CD14-positive monocyte (primary cell): ENCODE data around the gene CD276. TPM values are rescaled to one million over a fixed set of nuclear protein-coding genes. Genes with fewer than 3 reads are reported as not detected.

ENCODE experiments used
- DNase-seq, 3 donors: peaks; one replicate each; pipeline ENCODE4 v3.0.0-alpha.2; 2011 to 2022
- H2AFZ ChIP-seq: 2 replicates; pipeline ENCODE4 v1.6.0; 2012; ENCODE audit warnings: mild to moderate bottlenecking, low read depth, low read length, inconsistent platforms; ENCODE audit not compliant: insufficient read depth, poor library complexity, severe bottlenecking
- H3K27ac ChIP-seq, 2 donors: 1 replicate in 1 of 2; 2 replicates in 1 of 2; pipeline ENCODE4 v1.5.1; 2012 to 2013; ENCODE audit warnings: low read length in 2 of 2, control low read depth in 1 of 2, inconsistent platforms in 1 of 2, low read depth in 1 of 2, mild to moderate bottlenecking in 1 of 2
- H3K27me3 ChIP-seq, 2 donors: one replicate each; pipeline versions ENCODE4 v1.6.0 to v1.6.1; 2011 to 2013; ENCODE audit warnings: low read length in 2 of 2; ENCODE audit not compliant: control insufficient read depth in 2 of 2, insufficient read depth in 2 of 2
- H3K36me3 ChIP-seq, 2 donors: replicated peaks in 1 of 2; 1 replicate in 1 of 2; 2 replicates in 1 of 2; pipeline versions ENCODE4 v1.5.1 to v1.6.1; 2012 to 2013; ENCODE audit warnings: low read length in 2 of 2, control low read depth in 1 of 2, inconsistent platforms in 1 of 2, mild to moderate bottlenecking in 1 of 2; ENCODE audit not compliant: insufficient read depth in 2 of 2, control insufficient read depth in 1 of 2
- H3K4me1 ChIP-seq, 2 donors: 1 replicate in 1 of 2; 2 replicates in 1 of 2; pipeline versions ENCODE4 v1.5.1 to v1.6.1; 2012 to 2013; ENCODE audit warnings: low read length in 2 of 2, control low read depth in 1 of 2, inconsistent platforms in 1 of 2, mild to moderate bottlenecking in 1 of 2, moderate library complexity in 1 of 2; ENCODE audit not compliant: insufficient read depth in 2 of 2, control insufficient read depth in 1 of 2
- H3K4me2 ChIP-seq: replicated peaks from 2 replicates; pipeline ENCODE3; 2012; ENCODE audit warnings: low read length, moderate library complexity, mild to moderate bottlenecking; ENCODE audit not compliant: poor library complexity, severe bottlenecking; ENCODE audit errors: extremely low read depth
- H3K4me3 ChIP-seq, 3 experiments: fragments of 200-600 bp in 1 of 3; sonication (generic) in 1 of 3; replicated peaks in 1 of 3; 1 replicate in 2 of 3; 2 replicates in 1 of 3; pipeline ENCODE4 v1.5.1; 2011 to 2013; ENCODE audit warnings: low read length in 3 of 3, mild to moderate bottlenecking in 3 of 3, control low read depth in 2 of 3, low read depth in 2 of 3, inconsistent platforms in 1 of 3, moderate library complexity in 1 of 3
- H3K79me2 ChIP-seq: 2 replicates; pipeline ENCODE4 v1.6.0; 2012; ENCODE audit warnings: mild to moderate bottlenecking, control low read depth, inconsistent platforms, low read length, moderate library complexity; ENCODE audit not compliant: insufficient read depth
- H3K9ac ChIP-seq: 2 replicates; pipeline ENCODE4 v1.6.0; 2017; ENCODE audit warnings: low read length, mild to moderate bottlenecking; ENCODE audit not compliant: insufficient read depth, poor library complexity, severe bottlenecking
- H3K9me3 ChIP-seq, 2 donors: replicated peaks in 1 of 2; 1 replicate in 1 of 2; 2 replicates in 1 of 2; pipeline versions ENCODE4 v1.5.1 to v1.6.1; 2012 to 2013; ENCODE audit warnings: low read length in 2 of 2, control low read depth in 1 of 2; ENCODE audit not compliant: control insufficient read depth in 1 of 2, insufficient read depth in 1 of 2
- H4K20me1 ChIP-seq: 2 replicates; pipeline ENCODE4 v1.6.0; 2012; ENCODE audit warnings: mild to moderate bottlenecking, low read length, control low read depth, moderate library complexity; ENCODE audit not compliant: insufficient read depth
- H3K27ac Mint-ChIP-seq, 7 donors: one replicate each; pipeline ENCODE4 v1.8.0; 2020; ENCODE audit warnings: mild to moderate bottlenecking in 7 of 7, mixed read lengths in 7 of 7, moderate library complexity in 6 of 7, inconsistent platforms in 2 of 7
- H3K27me3 Mint-ChIP-seq, 3 donors: one replicate each; pipeline ENCODE4 v1.8.0; 2021 to 2022; ENCODE audit warnings: low read depth in 3 of 3, mild to moderate bottlenecking in 3 of 3, mixed read lengths in 3 of 3, moderate library complexity in 3 of 3, inconsistent platforms in 1 of 3
- H3K36me3 Mint-ChIP-seq, 2 donors: one replicate each; pipeline ENCODE4 v1.8.0; 2020; ENCODE audit warnings: mixed read lengths in 2 of 2, inconsistent platforms in 1 of 2, mild to moderate bottlenecking in 1 of 2
- H3K4me1 Mint-ChIP-seq: one replicate; pipeline ENCODE4 v1.8.0; 2020; ENCODE audit warnings: mild to moderate bottlenecking, mixed read lengths
- H3K4me3 Mint-ChIP-seq, 2 donors: one replicate each; pipeline ENCODE4 v1.8.0; 2020; ENCODE audit warnings: mild to moderate bottlenecking in 2 of 2, mixed read lengths in 2 of 2, moderate library complexity in 1 of 2
- H3K9me3 Mint-ChIP-seq, 7 donors: one replicate each; pipeline ENCODE4 v1.8.0; 2020 to 2022; ENCODE audit warnings: mixed read lengths in 7 of 7, mild to moderate bottlenecking in 6 of 7, moderate library complexity in 6 of 7, inconsistent platforms in 2 of 7
- WGBS: methylation state at CpG from one replicate; pipeline ENCODE4 v1.1.5; 2013; ENCODE audit warnings: missing lambda C conversion rate; ENCODE audit not compliant: insufficient coverage; 5-methylcytosine and 5-hydroxymethylcytosine counted together
- intact Hi-C, 2 donors: fragments of 100-400 bp; cut with micrococcal nuclease; formaldehyde crosslinking; loops; one replicate each; pipeline versions ENCODE4 v1.15.0 to v1.15.1; 2023
- polyA plus RNA-seq, 3 donors: library from polyadenylated mRNA; depleted of rRNA in 1 of 3; unstranded in 2 of 3; stranded (reverse) in 1 of 3; fragments of 300-500 nt in 2 of 3; fragments of >200 nt in 1 of 3; fragmentation: Illumina TruSeq in 2 of 3; gene quantifications; 1 replicate in 2 of 3; 2 replicates in 1 of 3; pipeline ENCODE4 v1.2.3, GENCODE V29; 2012 to 2021
- TF ChIP-seq, protein P1 (sequence below): fragments of 200-600 bp; IDR thresholded peaks from one replicate; pipeline ENCODE4 v1.8.0; 2022; ENCODE audit warnings: antibody characterized with exemption, mild to moderate bottlenecking

Gene CD276
- polyA plus RNA-seq, 3 donors = 0.52 to 0.72 (median 0.64) TPM

DNA sequence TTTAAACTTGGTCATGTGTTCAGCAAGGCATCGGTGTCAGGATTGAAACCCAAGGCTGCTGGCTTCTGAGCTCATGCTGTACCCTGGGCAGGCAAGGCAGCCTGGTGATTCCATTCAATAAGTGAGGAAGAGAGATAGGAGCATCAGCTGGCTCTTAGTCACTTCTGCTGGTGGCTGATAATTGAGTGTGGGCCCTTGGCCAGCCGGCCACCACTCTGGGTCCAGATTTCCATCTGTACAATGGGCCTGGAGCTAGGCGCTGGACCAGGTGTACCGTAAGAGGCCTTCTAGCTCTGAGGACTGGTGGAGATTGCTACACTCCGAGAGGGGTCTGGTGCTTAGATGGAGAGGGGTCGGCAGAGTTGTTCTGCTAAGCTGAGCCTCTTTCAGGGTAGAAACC, 4.3 kb downstream of the CD276 start:
- Histone ChIP-seq H3K36me3 (no peaks in the 10 kb centered on the region), H3K27me3 (peaks cover 41 to 64% of the 10 kb centered on the region in 2 donors), H3K79me2 (no peaks in the 10 kb centered on the region), H3K4me1 (peaks cover 8 to 10% of the 10 kb centered on the region in 2 donors), H3K4me2 (no peak overlapping the region), H2AFZ (no peak overlapping the region), H3K9ac (no peak overlapping the region), H3K9me3 (no peaks in the 10 kb centered on the region), H3K4me3 (no peak overlapping the region), H3K27ac (no peak overlapping the region), H4K20me1 (no peaks in the 10 kb centered on the region)
- H3K27ac Mint-ChIP-seq = no peak overlapping the region
- WGBS = 98% methylated on average over 6 of the region's 6 CpGs
- no peak for DNase-seq
- peaks cover 11% of the 10 kb centered on the region for H3K4me1 Mint-ChIP-seq
- H3K27me3 Mint-ChIP-seq = peaks cover 40 to 56% (median 49%) of the 10 kb centered on the region in 3 donors
- TF ChIP-seq, protein P1, sequence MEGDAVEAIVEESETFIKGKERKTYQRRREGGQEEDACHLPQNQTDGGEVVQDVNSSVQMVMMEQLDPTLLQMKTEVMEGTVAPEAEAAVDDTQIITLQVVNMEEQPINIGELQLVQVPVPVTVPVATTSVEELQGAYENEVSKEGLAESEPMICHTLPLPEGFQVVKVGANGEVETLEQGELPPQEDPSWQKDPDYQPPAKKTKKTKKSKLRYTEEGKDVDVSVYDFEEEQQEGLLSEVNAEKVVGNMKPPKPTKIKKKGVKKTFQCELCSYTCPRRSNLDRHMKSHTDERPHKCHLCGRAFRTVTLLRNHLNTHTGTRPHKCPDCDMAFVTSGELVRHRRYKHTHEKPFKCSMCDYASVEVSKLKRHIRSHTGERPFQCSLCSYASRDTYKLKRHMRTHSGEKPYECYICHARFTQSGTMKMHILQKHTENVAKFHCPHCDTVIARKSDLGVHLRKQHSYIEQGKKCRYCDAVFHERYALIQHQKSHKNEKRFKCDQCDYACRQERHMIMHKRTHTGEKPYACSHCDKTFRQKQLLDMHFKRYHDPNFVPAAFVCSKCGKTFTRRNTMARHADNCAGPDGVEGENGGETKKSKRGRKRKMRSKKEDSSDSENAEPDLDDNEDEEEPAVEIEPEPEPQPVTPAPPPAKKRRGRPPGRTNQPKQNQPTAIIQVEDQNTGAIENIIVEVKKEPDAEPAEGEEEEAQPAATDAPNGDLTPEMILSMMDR = no peak
- no peak overlapping the region for H3K4me3 Mint-ChIP-seq
- peaks cover 0 to 11% (median 4%) of the 10 kb centered on the region in 7 donors for H3K9me3 Mint-ChIP-seq
- H3K36me3 Mint-ChIP-seq = peaks cover 2% of the 10 kb centered on the region in 2 donors
- intact Hi-C loops = no loop called here

DNA sequence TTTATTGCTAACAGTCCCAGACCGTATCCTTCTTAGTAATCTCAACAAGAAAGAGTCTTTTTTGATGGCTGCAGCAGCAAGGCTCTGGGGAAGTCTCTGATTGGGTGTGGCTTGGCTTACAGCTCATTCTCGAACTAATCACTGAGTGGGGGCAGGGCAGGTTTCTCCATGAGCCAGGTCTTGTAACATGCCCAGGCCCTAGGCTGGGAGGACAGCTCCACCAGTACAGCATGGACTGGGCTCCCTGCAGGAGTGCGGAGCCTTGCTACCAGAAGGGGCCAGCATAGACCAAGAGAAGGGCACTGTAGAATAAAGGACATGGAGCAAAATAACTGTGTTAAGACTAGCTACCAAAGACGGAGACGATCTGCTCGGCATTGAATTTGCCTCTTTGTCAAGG, 7.2 kb downstream of the CD276 start:
- peaks cover 10 to 12% of the 10 kb centered on the region in 2 donors for H3K4me1 ChIP-seq
- TF ChIP-seq, protein P1 = no peak
- no peak overlapping the region for H3K4me2 ChIP-seq
- Mint-ChIP-seq H3K27me3 (peaks cover 44 to 55% (median 48%) of the 10 kb centered on the region in 3 donors), H3K36me3 (no peaks in the 10 kb centered on the region), H3K4me3 (no peak overlapping the region), H3K9me3 (peaks cover 0 to 2% (median 0%) of the 10 kb centered on the region in 7 donors), H3K27ac (no peak overlapping the region), H3K4me1 (peaks cover 17% of the 10 kb centered on the region)
- intact Hi-C loops = no loop called here
- no peak overlapping the region for H3K9ac ChIP-seq
- no peak for DNase-seq
- H3K9me3 ChIP-seq = no peaks in the 10 kb centered on the region
- WGBS = 97% methylated on average over 3 of the region's 6 CpGs
- H3K27me3 ChIP-seq = peaks cover 36 to 68% of the 10 kb centered on the region in 2 donors
- no peak overlapping the region for H2AFZ ChIP-seq
- H3K27ac ChIP-seq = no peak overlapping the region
- H3K79me2 ChIP-seq = no peaks in the 10 kb centered on the region
- H3K36me3 ChIP-seq = no peaks in the 10 kb centered on the region
- no peak overlapping the region for H3K4me3 ChIP-seq
- H4K20me1 ChIP-seq = no peaks in the 10 kb centered on the region
